HG03280 (cell line): ENCODE results near the gene ATG3.
A peak's percentile ranks its signal among the peaks of the same experiment; 100 is the strongest.

ENCODE experiments used
- ATAC-seq: cut with Tn5 transposase; IDR thresholded peaks from one replicate; pipeline ENCODE4 v1.9.1; 2021; ENCODE audit warnings: mild to moderate bottlenecking, moderate library complexity; ENCODE audit not compliant: unreplicated experiment

ATG3 gene

GRCh38 chr3:112561734-112562529 lies at the start of gene ATG3, which contains the start of gene SLC35A5:
Gene ATG3 (minus strand): TSS chr3:112561962. CDS start chr3:112561528, 434 bp downstream.
Gene SLC35A5 (plus strand): TSS chr3:112562045. CDS start chr3:112563404, 1,359 bp downstream.
- peak; percentile 85 for ATAC-seq

- no peak for ATAC-seq
Measured at GRCh38 chr3:112610121-112610520, 48.4 kb upstream of the ATG3 start.

- ATAC-seq, result no peak
Measured at GRCh38 chr3:112607863-112608262, 46.1 kb upstream of the ATG3 start.

- ATAC-seq, result no peak
Measured at GRCh38 chr3:112606098-112606497, 44.3 kb upstream of the ATG3 start.

GRCh38 chr3:112605285-112605684 lies 43.5 kb upstream of the ATG3 start:
- ATAC-seq, result no peak

- ATAC-seq, result no peak
Measured at GRCh38 chr3:112604536-112604935, 42.8 kb upstream of the ATG3 start.

- peak; percentile 55 for ATAC-seq
Measured at GRCh38 chr3:112602217-112602838, 40.6 kb upstream of the ATG3 start.

- no peak for ATAC-seq
Measured at GRCh38 chr3:112598731-112599130, 37.0 kb upstream of the ATG3 start.

- no peak for ATAC-seq
Measured at GRCh38 chr3:112597945-112598344, 36.2 kb upstream of the ATG3 start.

GRCh38 chr3:112594856-112595255 lies 33.1 kb upstream of the ATG3 start:
- ATAC-seq, result no peak

GRCh38 chr3:112593258-112593657 lies 31.5 kb upstream of the ATG3 start:
- no peak for ATAC-seq

- ATAC-seq, result no peak
Measured at GRCh38 chr3:112587336-112587735, 25.6 kb upstream of the ATG3 start.

- no peak for ATAC-seq
Measured at GRCh38 chr3:112585782-112586181, 24.0 kb upstream of the ATG3 start.

GRCh38 chr3:112583105-112583504 lies 21.3 kb upstream of the ATG3 start:
- no peak for ATAC-seq

- no peak for ATAC-seq
Measured at GRCh38 chr3:112582244-112582874, 20.6 kb upstream of the ATG3 start.

- ATAC-seq, result no peak
Measured at GRCh38 chr3:112579697-112580096, 17.9 kb upstream of the ATG3 start.

- ATAC-seq, result no peak
Measured at GRCh38 chr3:112579232-112579631, 17.5 kb upstream of the ATG3 start.

GRCh38 chr3:112572701-112573100 lies 10.9 kb upstream of the ATG3 start:
- no peak for ATAC-seq

- no peak for ATAC-seq
Measured at GRCh38 chr3:112569265-112569664, 7.5 kb upstream of the ATG3 start.

GRCh38 chr3:112568642-112569041 lies 6.9 kb upstream of the ATG3 start:
- no peak for ATAC-seq

GRCh38 chr3:112564940-112565305 lies 3.2 kb upstream of the ATG3 start:
- no peak for ATAC-seq
